Activated CD8-positive, alpha-beta T cell treated with anti-CD3 and anti-CD28 coated beads for 36 hours (primary cell): ENCODE results near the gene PLXNA1. TPM values are rescaled to one million over a fixed set of nuclear protein-coding genes. Genes with fewer than 3 reads are reported as not detected.

Experiments used
- ATAC-seq: fragments of 200-7000 bp; cut with Tn5 transposase; one replicate; pipeline ENCODE4 v1.10.0; 2021; ENCODE audit warnings: mild to moderate bottlenecking, moderate library complexity
- CTCF ChIA-PET: fragments of 350-600 bp; sonication (Branson Sonifier 250); formaldehyde crosslinking; loops from one replicate; lab custom pipeline; 2021; ENCODE audit warnings: antibody characterized with exemption; lab: Charles Lee
- POLR2A ChIA-PET: fragments of 350-600 bp; sonication (Branson Sonifier 250); formaldehyde crosslinking; loops from one replicate; lab custom pipeline; 2021; ENCODE audit warnings: antibody characterized with exemption; lab: Charles Lee
- DNase-seq: peaks from one replicate; pipeline ENCODE4 v3.0.0-alpha.2; 2020
- H3K27ac Mint-ChIP-seq: one replicate; pipeline ENCODE4 v1.8.0; 2021; ENCODE audit warnings: mild to moderate bottlenecking, mixed read lengths
- H3K27me3 Mint-ChIP-seq: one replicate; pipeline ENCODE4 v1.8.0; 2021; ENCODE audit warnings: mixed read lengths
- H3K36me3 Mint-ChIP-seq: one replicate; pipeline ENCODE4 v1.8.0; 2021; ENCODE audit warnings: low read depth, mixed read lengths
- H3K4me1 Mint-ChIP-seq: one replicate; pipeline ENCODE4 v1.8.0; 2021; ENCODE audit warnings: low read depth, mixed read lengths
- H3K4me3 Mint-ChIP-seq: one replicate; pipeline ENCODE4 v1.8.0; 2021; ENCODE audit warnings: mild to moderate bottlenecking, moderate library complexity, mixed read lengths
- H3K9me3 Mint-ChIP-seq: one replicate; pipeline ENCODE4 v1.8.0; 2021; ENCODE audit warnings: mixed read lengths
- CTCF ChIP-seq: fragments of 200-600 bp; IDR thresholded peaks from one replicate; pipeline ENCODE4 v1.8.0; 2022; ENCODE audit warnings: antibody characterized with exemption, mild to moderate bottlenecking
- intact Hi-C: fragments of 100-400 bp; cut with micrococcal nuclease; formaldehyde crosslinking; loops from one replicate; pipeline ENCODE4 v1.10.0; 2022
- total RNA-seq, 2 experiments: library from RNA; stranded (reverse); gene quantifications; one replicate each; pipeline ENCODE4 v1.2.3, GENCODE V29; 2021

PLXNA1 gene
- total RNA-seq, 2 experiments from 2014 or later = 5.1 to 6.6 TPM

GRCh38 chr3:127015282-127016042 lies 32.5 kb downstream of the PLXNA1 start:
- DNase-seq (peak; percentile 32), ATAC-seq (peak; percentile 75)
- Mint-ChIP-seq H3K27ac (no peak overlapping the region), H3K27me3 (no peaks in the 10 kb centered on the region), H3K36me3 (peaks cover 14% of the 10 kb centered on the region), H3K4me3 (no peak overlapping the region), H3K4me1 (no peaks in the 10 kb centered on the region), H3K9me3 (no peaks in the 10 kb centered on the region)
- ChIA-PET CTCF (no interaction called here), POLR2A (no interaction called here)
- intact Hi-C loops = no loop called here
- no peak for TF ChIP-seq CTCF

GRCh38 chr3:127016043-127016343 lies 33.1 kb downstream of the PLXNA1 start:
- DNase-seq = no peak
- intact Hi-C loops = no loop called here
- Mint-ChIP-seq H3K27ac (no peak overlapping the region), H3K9me3 (no peaks in the 10 kb centered on the region), H3K27me3 (no peaks in the 10 kb centered on the region), H3K4me3 (no peak overlapping the region), H3K36me3 (peaks cover 14% of the 10 kb centered on the region), H3K4me1 (no peaks in the 10 kb centered on the region)
- ChIA-PET POLR2A (no interaction called here), CTCF (no interaction called here)
- ATAC-seq = no peak
- TF ChIP-seq CTCF = no peak

- no peak for TF ChIP-seq CTCF
Measured at GRCh38 chr3:127016461-127016860, 33.5 kb downstream of the PLXNA1 start.

GRCh38 chr3:127017229-127017628 lies 34.3 kb downstream of the PLXNA1 start:
- ChIA-PET CTCF (no interaction called here), POLR2A (no interaction called here)
- Mint-ChIP-seq H3K4me3 (no peak overlapping the region), H3K9me3 (no peaks in the 10 kb centered on the region), H3K27ac (no peak overlapping the region), H3K36me3 (peaks cover 14% of the 10 kb centered on the region), H3K27me3 (no peaks in the 10 kb centered on the region), H3K4me1 (no peaks in the 10 kb centered on the region)
- TF ChIP-seq CTCF = no peak
- no peak for ATAC-seq
- intact Hi-C loops = no loop called here
- no peak for DNase-seq

More at GRCh38 chr3:127016461-127016860, 33.5 kb downstream of the PLXNA1 start:
- peaks cover 14% of the 10 kb centered on the region for H3K36me3 Mint-ChIP-seq
- no peaks in the 10 kb centered on the region for H3K4me1 Mint-ChIP-seq
- POLR2A ChIA-PET = no interaction called here
- CTCF ChIA-PET = no interaction called here
- no peaks in the 10 kb centered on the region for H3K27me3 Mint-ChIP-seq
- no peak for DNase-seq
- no peaks in the 10 kb centered on the region for H3K9me3 Mint-ChIP-seq
- intact Hi-C loops = no loop called here
- no peak overlapping the region for H3K4me3 Mint-ChIP-seq
- no peak for ATAC-seq
- no peak overlapping the region for H3K27ac Mint-ChIP-seq

- POLR2A ChIA-PET = no interaction called here
- peaks cover 14% of the 10 kb centered on the region for H3K36me3 Mint-ChIP-seq
- no peak overlapping the region for H3K27ac Mint-ChIP-seq
- ATAC-seq (no peak), DNase-seq (no peak)
- no peaks in the 10 kb centered on the region for H3K27me3 Mint-ChIP-seq
- no peak overlapping the region for H3K4me3 Mint-ChIP-seq
- no peaks in the 10 kb centered on the region for H3K9me3 Mint-ChIP-seq
- CTCF ChIA-PET = no interaction called here
- intact Hi-C loops = no loop called here
- H3K4me1 Mint-ChIP-seq = no peaks in the 10 kb centered on the region
- no peak for TF ChIP-seq CTCF
Measured at GRCh38 chr3:127017781-127018180, 34.9 kb downstream of the PLXNA1 start.
